HuH-7.5 (cell line): ENCODE data around the gene UNC5A.

Source experiments
- DNase-seq: peaks from one replicate; pipeline ENCODE4 v3.0.0; 2011; ENCODE audit warnings: low spot score

UNC5A gene

DNA sequence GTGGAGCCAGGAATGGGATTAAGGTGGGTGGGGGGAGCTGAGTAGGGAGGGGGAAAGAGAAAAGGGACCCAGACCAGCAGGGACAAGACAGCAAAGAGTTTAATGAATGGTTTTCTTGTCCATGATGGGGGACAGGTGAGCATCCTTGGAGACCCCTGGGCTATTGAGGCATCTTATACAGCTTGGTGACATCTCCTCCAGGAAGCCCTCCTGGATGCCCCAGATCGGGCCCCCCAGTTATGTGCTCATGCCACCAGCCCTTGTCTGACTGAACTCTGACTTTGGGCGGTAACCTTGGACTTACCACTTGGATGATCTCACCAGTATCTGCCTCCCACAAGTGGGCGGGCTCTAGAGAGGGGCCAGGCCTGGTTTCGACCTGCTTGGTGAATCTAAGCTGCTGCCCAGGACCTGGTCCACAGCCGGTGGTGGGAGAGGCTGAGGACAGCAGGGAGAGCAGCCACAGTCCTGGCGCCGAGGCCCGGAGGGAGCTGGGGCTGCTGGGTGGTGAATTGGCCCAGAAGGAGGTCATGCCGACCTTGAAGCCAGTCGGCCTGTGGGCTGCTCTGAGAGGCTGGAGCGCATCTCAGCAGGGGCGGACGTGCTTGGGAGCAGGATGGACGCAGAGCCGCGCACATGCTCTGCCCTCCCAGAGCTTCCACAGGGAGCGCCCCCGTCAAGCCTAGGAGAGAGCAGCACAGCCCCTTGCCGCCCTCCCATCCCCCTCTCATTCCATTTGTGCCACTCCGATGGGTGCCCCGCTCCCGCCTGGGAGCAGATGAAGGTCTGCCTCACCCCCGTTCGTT lies 36.2 kb downstream of the UNC5A start:
- no peak for DNase-seq

DNA sequence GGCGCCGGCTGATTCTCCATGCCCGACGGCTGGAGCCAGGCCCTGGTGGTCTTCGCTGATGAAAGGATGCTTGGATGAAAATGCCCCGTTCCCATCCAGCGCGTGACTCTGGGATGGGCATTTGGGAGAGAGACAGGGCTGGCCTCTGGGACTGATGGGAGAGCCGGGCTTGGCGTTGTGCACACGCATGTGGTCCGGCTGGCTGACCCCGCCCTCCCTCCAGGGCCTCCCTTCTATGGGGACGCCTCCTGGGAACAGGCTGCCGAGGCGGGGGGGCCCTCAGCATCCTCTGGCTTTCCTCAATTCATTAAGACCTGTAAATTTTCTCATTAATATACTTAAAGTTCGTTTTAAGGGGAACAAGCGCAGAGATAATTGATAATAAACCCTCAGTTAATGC lies 36.8 kb downstream of the UNC5A start:
- DNase-seq: no peak

DNA sequence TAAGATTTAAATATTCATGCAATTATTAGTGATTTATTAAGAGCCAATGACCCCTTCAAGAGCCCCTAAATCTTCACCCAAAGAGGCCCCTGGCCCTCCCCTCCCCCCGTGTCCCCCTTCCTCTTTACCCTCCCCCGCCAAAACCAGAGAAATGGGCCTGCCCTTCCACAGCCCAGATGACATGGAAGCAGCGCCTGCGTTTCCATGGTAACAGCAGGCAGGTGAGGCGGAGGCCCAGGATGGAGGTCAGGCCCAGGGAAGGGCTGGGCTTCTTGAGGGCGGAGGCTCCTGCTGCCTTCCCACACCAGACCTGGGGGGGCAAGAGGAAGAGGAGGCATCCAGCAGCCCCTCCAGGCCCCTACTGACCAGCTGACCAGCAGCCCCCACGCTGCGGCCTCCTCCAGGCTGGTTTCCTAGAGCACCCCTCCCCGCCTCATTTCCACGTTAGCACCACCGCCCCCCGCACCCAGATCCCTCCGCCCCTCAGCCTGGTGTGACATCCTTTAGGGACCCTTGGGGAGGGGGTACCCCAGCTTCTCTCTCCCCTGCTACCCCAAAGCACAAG lies 37.4 kb downstream of the UNC5A start:
- no peak for DNase-seq

DNA sequence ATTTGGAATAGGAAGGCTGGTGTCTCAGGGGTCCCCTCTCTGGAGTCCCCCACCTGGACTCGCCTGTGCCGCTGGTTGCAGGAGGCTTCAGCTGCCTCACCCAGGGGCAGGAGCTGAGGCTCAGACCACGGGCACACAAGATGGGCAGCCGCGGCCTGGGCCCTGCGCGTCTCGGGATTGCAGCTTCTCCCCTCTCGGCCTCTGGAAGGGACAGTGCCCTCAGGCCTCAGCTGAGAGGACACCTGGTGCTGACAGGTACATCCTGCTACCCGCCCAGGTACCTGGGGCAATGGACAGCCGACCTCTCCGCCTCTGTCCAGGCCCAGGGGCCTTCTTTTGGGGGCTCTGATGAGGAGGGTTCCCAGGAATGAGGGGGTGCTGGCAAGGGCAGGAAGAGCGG lies 38.3 kb downstream of the UNC5A start:
- DNase-seq: no peak

DNA sequence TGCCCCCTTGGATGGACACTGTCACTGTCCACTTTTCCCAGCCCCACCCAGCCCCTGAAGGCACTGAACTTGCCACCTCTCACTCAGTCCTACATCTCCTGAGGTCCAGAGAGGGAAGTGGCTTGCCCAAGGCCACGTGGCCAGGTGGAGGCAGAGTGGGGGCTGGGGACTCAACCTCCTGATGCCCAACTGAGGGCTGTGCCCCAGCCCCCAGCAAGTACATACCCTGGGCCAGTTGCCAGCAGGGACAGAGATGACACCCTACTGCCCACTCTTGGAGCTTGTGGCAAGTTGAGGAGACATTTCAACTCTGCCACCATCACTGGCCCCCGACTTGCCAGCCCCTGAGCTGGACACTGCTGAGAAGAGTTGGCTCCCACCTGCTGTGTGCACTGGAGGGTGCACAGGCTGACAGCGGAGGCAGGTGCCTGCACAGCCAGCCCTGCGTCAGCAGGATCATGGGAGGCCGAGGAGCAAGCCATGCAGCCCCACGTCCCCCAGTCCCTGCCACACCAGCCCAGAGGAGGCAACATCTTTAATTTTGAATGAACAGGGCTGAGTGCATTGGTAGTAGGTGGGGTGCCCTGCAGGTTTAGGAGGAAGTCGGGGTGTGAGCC lies 39.4 kb downstream of the UNC5A start:
- DNase-seq: no peak

DNA sequence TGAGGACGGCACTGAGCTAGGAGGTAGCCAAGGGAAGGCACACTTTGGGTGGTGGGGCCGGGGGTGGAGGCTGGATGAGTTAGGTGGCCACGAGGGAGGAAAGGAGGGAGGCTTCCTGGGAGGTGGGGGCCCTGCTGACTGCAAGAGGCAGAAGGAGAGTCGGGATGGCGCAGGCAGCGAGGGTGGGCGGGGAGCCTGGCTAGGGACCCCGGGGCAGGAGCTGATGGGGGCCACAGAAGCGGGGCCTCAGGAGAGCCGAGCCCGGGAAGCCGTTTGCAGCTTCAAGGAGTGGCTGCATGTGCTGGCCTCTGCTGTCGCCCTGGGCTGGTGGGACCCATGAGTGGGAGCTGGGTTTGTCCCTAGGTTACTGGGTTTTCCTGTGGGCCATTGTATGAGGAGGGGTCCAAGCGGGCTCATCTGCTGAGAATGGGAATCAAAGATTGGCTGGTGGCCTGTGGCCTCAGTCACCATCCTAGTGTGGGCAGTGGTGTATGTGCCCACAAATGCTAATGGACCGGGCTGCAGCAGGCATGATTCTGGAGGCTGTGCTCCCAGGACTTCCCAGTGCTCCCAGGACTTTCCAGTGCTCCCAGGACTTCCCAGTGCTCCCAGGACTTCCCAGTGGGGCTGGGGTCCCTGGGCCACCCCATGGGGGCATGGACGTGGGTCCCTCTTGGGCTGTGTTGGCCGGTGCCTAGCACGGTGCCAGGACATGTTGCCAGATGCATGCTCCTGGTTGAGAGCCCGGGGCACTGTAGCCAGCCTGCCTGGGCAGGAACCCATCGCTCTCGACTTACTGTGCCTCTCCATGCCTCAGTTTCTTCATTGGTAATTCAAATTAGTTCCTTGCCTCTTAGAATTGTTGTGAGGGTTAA lies 40.2 kb downstream of the UNC5A start:
- DNase-seq: no peak

DNA sequence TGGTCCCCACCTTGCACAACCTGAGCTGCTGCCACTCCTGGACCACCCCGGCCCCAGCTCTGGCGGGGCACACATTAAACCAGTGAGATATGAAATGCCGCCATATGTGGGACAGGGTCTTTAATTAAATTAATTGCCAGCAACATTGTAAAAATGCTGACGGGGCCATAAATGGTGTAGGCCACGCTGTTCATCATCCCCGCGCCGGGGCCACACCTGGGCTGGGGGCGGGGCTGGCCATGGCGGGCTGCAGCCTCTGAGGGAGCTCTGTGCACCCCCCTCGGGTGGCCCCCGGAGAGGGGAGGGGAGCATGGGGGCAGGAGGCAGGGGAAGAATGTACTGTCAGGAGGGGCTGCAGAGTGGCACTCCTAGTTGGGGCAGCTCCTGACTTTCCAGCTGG lies 41.0 kb downstream of the UNC5A start:
- DNase-seq: no peak

DNA sequence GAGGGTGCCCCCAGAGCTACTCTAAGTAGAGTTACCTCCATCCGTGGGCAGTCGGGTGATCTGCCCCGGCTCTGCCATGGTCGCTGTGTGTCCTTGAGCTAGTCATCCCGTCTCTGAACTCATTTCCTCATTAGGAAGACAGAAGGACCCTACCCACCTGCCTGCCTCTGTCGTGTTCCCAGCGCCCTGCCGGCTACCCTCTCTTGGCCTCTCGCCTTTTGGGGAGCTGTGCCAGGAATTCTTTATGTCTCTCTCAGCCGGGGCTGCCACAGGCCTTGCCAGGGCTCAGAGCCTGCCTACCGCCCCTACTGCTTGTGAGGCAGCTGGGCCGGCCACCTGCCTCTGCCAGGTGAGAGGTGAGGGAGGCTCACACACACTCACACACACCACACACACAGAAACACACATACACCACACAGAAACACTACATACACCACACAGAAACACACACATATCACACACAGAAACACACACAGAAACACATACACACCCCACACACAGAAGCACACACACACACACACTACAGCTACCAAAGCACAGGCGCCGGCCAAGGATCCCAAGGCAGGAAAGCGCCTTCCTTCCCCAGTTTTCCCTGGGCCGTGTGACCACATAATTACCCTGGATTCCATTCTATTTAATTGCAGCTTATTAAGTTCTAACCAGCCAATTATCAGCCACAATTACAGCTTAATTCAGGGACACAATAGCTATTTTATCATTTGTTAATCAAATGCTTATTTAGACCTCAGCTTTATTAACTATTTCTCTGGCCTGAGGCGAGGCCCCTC lies 41.7 kb downstream of the UNC5A start:
- DNase-seq: no peak

DNA sequence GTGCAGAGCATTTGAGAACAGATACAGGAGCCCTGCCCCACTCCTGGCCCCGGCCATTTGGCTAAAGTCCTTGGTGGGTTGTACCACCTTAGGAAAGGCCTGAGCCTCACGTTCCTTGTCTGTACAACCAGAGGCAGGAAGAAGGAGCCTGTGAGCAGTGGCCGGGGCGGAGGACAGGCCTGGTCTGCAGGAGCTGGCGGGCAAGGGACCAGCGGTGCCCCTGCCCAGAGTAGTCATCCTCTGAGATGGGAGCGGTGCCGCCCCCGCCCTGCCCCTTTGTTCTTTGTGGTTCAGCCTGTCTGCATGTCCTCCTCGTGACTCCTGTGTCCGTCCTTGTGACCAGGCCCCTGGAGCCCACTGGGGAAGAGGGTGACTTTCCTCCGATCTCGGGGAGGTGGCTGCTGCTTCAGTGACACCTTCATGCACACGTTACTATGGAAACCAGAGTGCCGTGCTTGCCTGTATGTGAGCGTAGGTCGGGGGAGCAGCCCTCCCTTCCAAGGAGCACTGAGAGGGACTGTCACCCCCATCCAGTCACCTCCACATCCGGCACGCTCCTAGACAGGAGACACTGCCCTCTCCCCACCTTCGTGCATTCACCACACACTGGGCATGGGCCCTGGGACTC lies 42.9 kb downstream of the UNC5A start:
- no peak for DNase-seq

DNA sequence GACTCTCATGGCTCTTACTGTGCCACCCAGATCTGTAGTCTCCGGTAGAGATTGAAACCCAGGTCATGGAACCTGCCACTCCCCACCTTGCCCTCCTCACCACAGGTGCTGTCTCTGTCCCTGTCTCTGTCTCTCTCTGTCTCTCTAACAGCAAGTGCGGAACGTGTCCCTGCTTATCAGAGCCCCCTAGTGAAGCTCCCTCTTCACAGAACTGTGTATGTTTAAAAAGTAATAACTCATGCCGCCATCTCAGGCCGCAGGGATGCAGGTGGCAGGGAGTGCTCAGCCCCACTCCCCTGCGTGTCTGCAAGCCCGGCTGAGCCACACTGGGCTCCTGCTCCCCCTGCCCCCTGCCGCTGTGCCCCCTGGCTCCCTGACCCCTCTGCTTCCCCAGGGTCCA lies 43.8 kb downstream of the UNC5A start:
- DNase-seq: no peak

DNA sequence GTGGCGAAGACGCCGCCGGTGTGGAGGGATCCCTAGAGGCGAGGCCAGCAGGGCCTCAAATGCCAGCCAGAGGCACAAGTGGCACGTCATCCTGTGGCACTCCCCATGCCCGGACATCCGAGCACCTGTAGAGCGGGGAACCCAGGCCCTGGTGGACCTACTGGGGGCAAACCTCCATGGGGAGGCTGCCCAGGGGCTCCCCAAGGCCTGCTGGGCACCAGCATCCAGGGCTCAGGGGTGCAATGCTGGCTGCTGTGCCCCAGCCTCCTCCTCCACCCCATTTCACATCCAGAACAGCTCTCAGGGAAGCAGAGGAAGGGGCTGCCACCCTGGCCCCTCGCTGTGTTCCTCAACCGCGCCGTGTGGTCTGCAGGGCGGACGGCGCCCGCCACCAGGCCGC lies 45.2 kb downstream of the UNC5A start:
- DNase-seq: no peak

DNA sequence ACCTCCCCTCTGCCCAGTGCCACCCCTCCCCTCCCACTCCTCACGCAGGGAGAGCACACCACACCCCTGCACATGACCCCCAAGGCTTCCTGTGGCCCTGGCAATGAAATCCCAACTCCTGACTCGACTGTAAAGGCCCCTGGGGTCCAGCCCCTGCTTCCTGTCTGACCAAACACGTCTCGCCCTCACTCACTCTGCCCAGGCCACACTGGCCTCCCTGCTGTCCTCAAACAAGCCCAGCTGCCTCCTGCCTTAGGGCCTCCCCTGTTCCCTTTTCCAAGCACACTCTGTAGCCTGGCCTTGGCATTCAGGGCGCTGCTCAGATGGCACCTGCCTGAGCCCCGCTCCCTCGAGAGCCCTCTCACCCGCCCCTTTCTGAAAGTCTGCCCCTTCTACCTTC lies 46.4 kb downstream of the UNC5A start:
- DNase-seq: no peak

DNA sequence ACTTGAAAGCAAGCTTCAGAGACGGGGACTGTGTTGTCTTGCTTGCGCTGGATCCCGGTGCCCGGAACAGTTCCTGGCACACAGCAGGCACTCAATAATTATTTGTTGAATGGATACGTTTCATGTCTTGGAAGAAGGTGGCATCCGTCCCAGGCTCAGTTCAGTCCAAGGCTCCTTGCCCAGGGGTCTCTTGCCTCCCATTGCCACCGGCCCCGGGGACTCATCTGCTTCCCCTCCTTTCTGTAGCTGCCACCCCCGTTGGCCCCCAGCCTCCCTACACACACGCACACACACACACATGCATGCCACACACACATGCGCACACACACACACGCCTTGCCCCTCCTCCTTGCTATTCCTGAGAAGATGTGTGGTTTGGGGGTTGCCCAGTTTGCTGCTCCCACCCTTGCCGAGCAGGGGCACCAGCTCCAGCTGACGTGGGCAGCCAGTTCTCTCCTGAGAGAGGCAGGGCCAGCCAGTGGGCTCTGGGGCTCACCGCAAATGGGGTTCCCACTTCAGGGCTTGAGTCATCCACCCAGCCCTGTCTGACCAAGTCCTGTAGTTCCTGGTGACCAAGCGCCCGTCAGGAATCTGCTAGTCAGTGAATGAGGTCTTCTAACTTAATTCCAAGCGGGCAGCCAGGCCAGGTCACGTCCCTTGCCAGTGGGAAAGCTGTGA lies 47.0 kb downstream of the UNC5A start:
- DNase-seq: no peak

DNA sequence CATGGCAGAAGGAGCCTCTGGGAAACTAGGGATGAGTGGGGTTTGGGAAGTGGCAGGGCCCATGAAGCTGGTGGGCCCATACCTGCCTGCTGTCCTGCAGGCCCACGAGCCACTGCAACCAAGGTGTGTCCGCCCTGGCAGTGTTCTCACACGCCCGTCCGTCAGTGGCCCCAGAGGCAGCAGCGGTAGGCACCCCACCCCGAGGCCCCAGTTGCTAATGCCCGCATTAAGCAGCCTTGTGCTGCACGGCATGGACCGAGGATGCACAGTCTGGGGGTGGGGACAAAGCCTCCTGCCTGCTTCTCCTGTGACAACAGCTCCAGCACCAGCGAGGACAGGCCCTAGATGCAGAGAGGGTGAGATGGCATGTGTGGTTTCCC lies 47.5 kb downstream of the UNC5A start:
- no peak for DNase-seq

DNA sequence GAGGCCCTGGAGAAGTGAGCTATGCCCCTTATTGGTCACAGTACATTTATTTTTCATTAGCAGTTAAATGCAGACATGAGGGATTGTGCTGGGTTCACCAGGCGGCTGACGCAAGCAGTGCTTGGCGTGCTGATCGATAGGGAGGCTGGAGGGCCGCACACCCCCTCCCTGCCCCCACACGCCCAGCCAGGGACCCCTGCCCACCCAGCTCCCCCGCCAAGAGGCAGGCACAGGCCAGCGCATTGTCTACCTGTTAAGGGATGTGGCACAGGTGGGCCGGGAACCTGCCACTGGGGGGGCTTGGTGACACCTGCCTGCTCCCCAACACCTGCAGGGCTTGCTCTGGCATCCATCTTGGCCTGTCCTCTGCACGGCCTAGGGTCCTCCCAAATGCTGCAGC lies 49.6 kb downstream of the UNC5A start:
- DNase-seq: no peak

DNA sequence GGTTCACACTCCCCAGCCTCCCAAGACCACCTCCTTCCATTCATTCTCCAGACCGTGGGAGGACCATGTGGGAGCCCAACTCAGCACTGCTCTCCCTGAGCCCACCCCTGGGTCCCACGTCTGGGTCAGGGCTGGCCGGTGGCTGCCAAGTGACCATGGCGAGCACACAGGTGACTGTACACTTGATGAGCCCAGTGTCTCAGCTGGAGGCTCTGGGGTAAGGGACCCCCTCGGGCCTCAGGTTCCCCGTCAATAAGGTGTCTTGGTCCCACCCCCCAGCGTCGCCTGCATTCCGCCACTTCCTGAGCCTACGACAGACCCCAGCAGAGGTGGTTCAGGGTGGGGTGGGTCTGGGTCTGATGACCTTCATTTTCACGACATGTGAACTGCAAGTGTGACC lies 50.0 kb downstream of the UNC5A start:
- no peak for DNase-seq

DNA sequence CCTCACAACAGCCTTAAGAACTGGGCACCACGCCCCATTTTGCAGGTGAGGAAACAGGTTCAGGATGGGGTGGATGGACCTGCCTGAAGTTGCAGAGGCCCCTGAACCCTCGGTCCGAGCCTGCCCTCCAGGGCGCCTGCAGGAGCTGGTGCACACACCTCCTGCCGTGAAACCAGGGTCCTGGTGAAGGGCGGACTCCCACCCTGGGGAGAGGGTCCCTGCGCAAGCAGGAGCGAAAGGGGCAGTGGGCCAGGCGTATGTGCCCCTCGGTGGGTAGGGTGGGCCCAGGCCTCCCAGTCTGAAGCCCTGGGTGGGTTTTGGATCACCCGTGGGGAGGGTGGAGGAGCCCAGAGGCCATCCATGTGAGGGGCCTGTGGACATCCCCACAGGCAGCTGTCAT lies 50.9 kb downstream of the UNC5A start:
- no peak for DNase-seq

DNA sequence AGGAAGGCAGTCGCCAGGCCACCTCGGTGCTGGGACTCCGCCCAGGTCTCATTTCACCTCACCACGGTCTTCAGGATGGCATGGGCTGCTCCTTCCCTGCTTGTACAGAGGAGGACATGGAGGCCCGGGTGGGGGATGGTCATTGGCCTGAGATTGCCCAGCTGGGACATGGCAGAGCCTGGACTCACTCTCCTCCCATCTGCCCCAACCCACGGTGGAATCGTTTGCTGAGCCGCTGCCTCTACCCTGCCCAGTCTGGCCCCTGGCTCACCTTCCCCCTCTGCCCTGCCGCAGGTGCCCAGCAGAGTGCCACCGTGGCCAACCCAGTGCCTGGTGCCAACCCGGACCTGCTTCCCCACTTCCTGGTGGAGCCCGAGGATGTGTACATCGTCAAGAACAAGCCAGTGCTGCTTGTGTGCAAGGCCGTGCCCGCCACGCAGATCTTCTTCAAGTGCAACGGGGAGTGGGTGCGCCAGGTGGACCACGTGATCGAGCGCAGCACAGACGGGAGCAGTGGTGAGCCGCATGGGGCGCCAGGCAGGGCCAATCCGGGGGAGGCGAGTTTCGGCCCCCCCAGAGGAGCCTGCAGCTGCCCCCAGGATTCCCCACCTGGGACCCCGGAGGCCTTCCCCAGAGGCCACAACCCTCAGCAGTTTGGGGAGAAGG lies 52.1 kb downstream of the UNC5A start:
- no peak for DNase-seq

DNA sequence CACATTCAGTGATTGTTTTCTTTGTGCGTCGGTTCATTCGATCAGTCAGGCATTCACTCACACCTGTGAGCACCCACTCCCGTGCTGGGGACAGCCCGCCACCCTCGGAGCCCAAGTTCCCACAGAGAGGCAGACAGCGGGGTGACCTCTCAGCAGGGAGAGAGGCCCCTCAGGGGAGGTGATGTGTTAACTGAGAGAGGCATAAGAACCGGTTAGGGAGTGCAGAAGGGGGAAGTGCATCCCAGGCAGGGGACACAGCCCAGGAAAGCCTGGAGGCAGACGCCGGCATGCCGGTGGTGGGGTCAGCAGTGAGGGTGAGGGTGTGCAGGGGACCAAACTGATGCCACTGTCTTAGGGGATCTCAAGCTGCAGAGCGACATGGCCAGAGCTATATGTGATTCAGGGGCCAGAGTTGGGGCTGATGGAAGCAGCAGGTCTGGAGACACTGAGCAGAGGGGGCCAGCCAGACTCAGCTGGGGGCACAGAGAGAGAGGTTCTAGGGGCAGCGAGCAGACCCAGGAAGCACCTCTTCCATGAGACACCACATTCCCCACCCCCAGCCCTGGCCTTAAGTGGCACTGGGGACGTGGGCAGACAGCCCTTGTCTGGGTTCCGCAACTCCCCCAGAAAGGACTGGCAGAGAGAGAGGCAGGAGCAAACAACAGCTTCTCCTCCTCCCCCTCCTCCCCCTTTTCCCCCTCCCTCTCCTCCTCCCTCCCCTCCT lies 52.8 kb downstream of the UNC5A start:
- no peak for DNase-seq

DNA sequence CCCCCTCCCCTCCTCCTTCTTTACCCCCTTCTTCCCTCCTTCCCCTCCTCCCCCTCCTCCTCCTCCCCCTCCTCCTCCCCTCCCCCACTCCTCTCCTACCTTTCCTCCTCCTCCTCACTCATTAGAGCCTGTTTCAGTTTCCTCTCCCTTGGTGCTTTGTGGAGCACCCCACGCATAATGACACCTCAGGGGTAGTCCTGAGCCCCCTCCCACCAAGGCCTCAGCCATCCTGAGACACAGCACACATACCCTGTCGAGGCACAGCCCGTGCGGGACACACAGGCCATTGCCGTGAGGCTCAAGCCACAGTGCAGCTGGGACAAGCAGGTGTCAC lies 53.4 kb downstream of the UNC5A start:
- no peak for DNase-seq
